HG02623 (cell line): Measurements from ENCODE around the gene DCPS.
"Not testable (repeated sequence)": the region's sequence is repeated elsewhere in the genome, so short reads cannot be mapped to it uniquely, and the experiment has no call there.

Source experiments
- ATAC-seq: cut with Tn5 transposase; IDR thresholded peaks from one replicate; pipeline ENCODE4 v1.9.1; 2021; ENCODE audit warnings: moderate library complexity; ENCODE audit not compliant: unreplicated experiment

The DCPS gene

GRCh38 chr11:126288237-126288636, 15.6 kb upstream of the DCPS start:
- ATAC-seq = no peak

GRCh38 chr11:126290887-126291286, 13.0 kb upstream of the DCPS start:
- ATAC-seq = no peak

GRCh38 chr11:126293726-126294125, 10.1 kb upstream of the DCPS start:
- ATAC-seq = no peak

- no peak for ATAC-seq
These were observed 6.9 kb upstream of the DCPS start for GRCh38 chr11:126297004-126297403.

GRCh38 chr11:126304457-126305075, 706 bp downstream of the DCPS start:
- ATAC-seq = peak; percentile 1

- peak; percentile 51 for ATAC-seq
These were observed 1.8 kb downstream of the DCPS start for GRCh38 chr11:126305699-126306098.

GRCh38 chr11:126307706-126308105, 3.8 kb downstream of the DCPS start:
- no peak for ATAC-seq

GRCh38 chr11:126308271-126308671, 4.4 kb downstream of the DCPS start:
- no peak for ATAC-seq

- not testable (repeated sequence) for ATAC-seq
These were observed 4.9 kb downstream of the DCPS start for GRCh38 chr11:126308771-126309170.

GRCh38 chr11:126310200-126310991, 6.5 kb downstream of the DCPS start:
- ATAC-seq = peak; percentile 32

GRCh38 chr11:126310992-126311310, 7.1 kb downstream of the DCPS start:
- no peak for ATAC-seq

GRCh38 chr11:126311401-126312291, 7.8 kb downstream of the DCPS start:
- peak; percentile 49 for ATAC-seq

GRCh38 chr11:126312961-126313360, 9.1 kb downstream of the DCPS start:
- no peak for ATAC-seq

GRCh38 chr11:126313826-126314225, 10.0 kb downstream of the DCPS start:
- no peak for ATAC-seq

GRCh38 chr11:126317432-126317755, 13.5 kb downstream of the DCPS start:
- ATAC-seq = no peak

GRCh38 chr11:126317756-126318573, 14.1 kb downstream of the DCPS start:
- ATAC-seq = peak; percentile 27

- peak; percentile 88 for ATAC-seq
These were observed 14.9 kb downstream of the DCPS start for GRCh38 chr11:126318574-126319373.

- ATAC-seq = no peak
These were observed 15.5 kb downstream of the DCPS start for GRCh38 chr11:126319374-126319740.

- ATAC-seq = no peak
These were observed 19.1 kb downstream of the DCPS start for GRCh38 chr11:126322996-126323395.
